RWPE2 (cell line): ENCODE results near the gene PHACTR1.

Experiments used
- ATAC-seq: fragments of 200-7000 bp; cut with Tn5 transposase; 3 replicates; pipeline ENCODE4 v1.9.1; 2021; ENCODE audit warnings: low read depth
- DNase-seq: peaks from one replicate; pipeline ENCODE4 v3.0.0-alpha.2; 2020; ENCODE audit warnings: low spot score
- H3K27ac ChIP-seq: fragments of 450-650 bp; 2 replicates; pipeline ENCODE4 v1.5.1; 2017; ENCODE audit warnings: mild to moderate bottlenecking; ENCODE audit not compliant: poor library complexity, severe bottlenecking
- H3K27me3 ChIP-seq: fragments of 250-450 bp; sonication (Bioruptor Pico); 2 replicates; pipeline ENCODE4 v1.5.1; 2021; ENCODE audit warnings: mild to moderate bottlenecking, moderate library complexity; ENCODE audit not compliant: insufficient read depth, poor library complexity, severe bottlenecking
- H3K36me3 ChIP-seq: fragments of 250-450 bp; sonication (Bioruptor Pico); 2 replicates; pipeline ENCODE4 v1.5.1; 2020; ENCODE audit warnings: low read depth, mild to moderate bottlenecking, moderate library complexity
- H3K4me1 ChIP-seq: fragments of 250-450 bp; sonication (Bioruptor Pico); 2 replicates; pipeline ENCODE4 v1.5.1; 2021; ENCODE audit warnings: mild to moderate bottlenecking, moderate library complexity; ENCODE audit not compliant: insufficient read depth, poor library complexity, severe bottlenecking
- H3K4me3 ChIP-seq: fragments of 250-450 bp; sonication (Bioruptor Pico); 2 replicates; pipeline ENCODE4 v1.5.1; 2021; ENCODE audit warnings: mild to moderate bottlenecking, moderate library complexity; ENCODE audit not compliant: severe bottlenecking
- H3K9me3 ChIP-seq: fragments of 250-450 bp; sonication (Bioruptor Pico); 2 replicates; pipeline ENCODE4 v1.5.1; 2021; ENCODE audit warnings: mild to moderate bottlenecking, moderate library complexity; ENCODE audit not compliant: severe bottlenecking
- TF ChIP-seq, protein P1 (sequence below): fragments of 450-650 bp; IDR thresholded peaks from one replicate; pipeline ENCODE4 v1.5.1; 2017; ENCODE audit warnings: mild to moderate bottlenecking, moderate library complexity; ENCODE audit not compliant: poor library complexity, severe bottlenecking

PHACTR1 gene

DNA sequence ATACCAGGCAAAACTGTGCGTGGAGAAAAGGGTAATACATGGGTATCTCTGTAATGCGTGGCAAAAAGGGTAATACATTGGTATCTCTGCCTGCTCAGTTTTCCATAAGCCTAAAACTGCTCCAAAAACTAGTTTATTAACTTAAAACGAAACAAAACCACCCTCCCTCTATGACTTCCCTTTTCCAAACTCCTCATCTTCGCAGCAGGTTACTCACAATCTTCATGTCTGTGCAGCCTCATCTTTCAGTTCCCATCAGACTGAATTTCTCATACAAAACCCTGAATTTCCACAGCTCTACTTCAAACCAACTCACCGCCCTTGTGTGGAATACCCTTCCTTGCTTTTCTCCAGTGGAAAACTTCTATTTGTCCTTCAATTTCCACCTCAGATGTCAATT, 199.4 kb downstream of the PHACTR1 start:
- DNase-seq: no peak

DNA sequence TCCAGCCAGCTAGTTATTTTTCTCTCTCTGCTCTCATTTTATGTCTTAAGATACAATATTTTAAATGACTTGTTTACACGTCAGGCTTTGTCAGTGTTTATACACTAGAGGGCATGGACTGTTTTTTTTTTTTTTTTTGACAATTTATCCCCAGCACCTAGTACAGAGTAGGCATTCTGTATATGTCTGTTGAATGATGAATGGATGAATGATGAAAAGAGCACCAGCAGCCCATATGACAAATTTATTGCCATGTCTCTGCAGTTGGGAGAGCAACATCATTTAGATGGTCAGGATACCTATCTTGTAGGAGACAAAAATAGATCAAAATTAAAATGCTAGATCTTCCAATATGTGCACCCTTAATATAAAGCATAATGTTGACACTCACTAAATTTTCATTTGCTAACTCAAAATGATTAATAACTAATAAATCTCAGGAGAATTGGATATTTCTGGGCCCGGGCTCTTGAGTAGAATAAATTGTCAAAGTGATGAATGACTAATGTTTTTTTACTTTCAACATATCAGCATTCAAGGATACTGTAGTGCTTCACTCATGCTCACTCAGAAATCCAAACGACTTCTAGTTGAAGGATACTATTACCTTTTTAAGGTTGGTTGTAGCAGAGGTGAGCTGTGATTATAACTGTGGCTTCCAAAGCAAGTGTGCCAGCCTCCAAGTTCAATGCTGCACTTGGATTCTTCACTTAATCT, 200.0 kb downstream of the PHACTR1 start:
- Histone ChIP-seq H3K4me3 (no peak overlapping the region), H3K27ac (no peak overlapping the region), H3K27me3 (no peaks in the 10 kb centered on the region), H3K4me1 (no peaks in the 10 kb centered on the region), H3K36me3 (no peaks in the 10 kb centered on the region), H3K9me3 (no peaks in the 10 kb centered on the region)
- TF ChIP-seq, protein P1, sequence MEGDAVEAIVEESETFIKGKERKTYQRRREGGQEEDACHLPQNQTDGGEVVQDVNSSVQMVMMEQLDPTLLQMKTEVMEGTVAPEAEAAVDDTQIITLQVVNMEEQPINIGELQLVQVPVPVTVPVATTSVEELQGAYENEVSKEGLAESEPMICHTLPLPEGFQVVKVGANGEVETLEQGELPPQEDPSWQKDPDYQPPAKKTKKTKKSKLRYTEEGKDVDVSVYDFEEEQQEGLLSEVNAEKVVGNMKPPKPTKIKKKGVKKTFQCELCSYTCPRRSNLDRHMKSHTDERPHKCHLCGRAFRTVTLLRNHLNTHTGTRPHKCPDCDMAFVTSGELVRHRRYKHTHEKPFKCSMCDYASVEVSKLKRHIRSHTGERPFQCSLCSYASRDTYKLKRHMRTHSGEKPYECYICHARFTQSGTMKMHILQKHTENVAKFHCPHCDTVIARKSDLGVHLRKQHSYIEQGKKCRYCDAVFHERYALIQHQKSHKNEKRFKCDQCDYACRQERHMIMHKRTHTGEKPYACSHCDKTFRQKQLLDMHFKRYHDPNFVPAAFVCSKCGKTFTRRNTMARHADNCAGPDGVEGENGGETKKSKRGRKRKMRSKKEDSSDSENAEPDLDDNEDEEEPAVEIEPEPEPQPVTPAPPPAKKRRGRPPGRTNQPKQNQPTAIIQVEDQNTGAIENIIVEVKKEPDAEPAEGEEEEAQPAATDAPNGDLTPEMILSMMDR: no peak
- ATAC-seq (no peak), DNase-seq (no peak)

More for the DNA sequence above, 199.4 kb downstream of the PHACTR1 start:
- no peak overlapping the region for H3K4me3 ChIP-seq
- no peaks in the 10 kb centered on the region for H3K9me3 ChIP-seq
- no peaks in the 10 kb centered on the region for H3K36me3 ChIP-seq
- H3K27ac ChIP-seq: no peak overlapping the region
- no peaks in the 10 kb centered on the region for H3K4me1 ChIP-seq
- TF ChIP-seq, protein P1: no peak
- H3K27me3 ChIP-seq: no peaks in the 10 kb centered on the region
- no peak for ATAC-seq

DNA sequence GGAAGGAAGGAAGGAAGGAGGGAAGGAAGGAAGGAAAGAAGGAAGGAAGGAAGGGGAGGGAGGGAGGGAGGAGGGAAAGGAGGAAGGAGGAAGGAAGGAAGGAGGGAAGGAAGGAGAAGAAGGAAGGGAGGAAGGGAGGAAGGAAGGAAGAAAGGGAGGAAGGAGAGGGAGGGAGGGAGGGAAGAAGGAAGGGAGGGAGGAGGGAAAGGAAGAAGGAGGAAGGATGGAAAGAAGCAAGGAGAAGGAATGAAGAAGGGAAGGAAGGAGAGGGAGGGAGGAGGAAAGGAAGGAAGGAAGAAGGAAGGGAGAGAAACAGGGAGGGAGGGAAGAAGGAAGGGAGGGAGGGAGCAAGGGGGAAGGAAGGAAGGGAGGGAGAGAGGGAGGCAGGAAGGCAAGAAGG, 204.9 kb downstream of the PHACTR1 start:
- no peak overlapping the region for H3K4me3 ChIP-seq
- H3K36me3 ChIP-seq: no peaks in the 10 kb centered on the region
- H3K27ac ChIP-seq: no peak overlapping the region
- H3K9me3 ChIP-seq: no peaks in the 10 kb centered on the region
- TF ChIP-seq, protein P1: no peak
- no peaks in the 10 kb centered on the region for H3K4me1 ChIP-seq
- H3K27me3 ChIP-seq: peaks cover 4% of the 10 kb centered on the region
- no peak for ATAC-seq
- no peak for DNase-seq

DNA sequence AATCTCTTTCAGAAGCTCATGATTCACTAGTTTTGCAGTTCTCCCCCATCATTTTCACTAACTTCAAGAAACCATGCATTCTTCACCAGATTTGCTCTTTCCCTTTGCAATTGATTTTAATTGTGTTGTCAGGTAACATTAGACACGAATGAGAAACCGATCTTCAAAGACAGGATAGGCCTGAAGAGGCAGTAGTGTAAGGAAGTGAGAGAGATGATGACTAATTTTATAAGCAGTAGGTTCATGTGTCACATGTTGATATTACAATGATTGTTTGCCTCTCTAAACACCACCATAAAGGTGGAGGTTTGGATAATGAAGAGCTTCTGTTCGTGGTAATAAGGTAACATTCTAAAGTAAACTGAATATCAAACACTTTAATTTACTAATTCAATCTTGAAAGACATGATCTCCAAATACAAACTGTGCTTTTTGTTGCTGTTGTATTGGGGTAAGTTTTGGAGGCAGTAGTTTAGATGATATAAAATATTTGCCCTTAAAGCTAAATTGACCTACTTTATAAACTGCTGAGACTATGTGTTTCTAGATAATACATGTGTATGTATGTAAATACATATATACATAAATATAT, 207.2 kb downstream of the PHACTR1 start:
- no peaks in the 10 kb centered on the region for H3K9me3 ChIP-seq
- peak; percentile 44; the same call in 1 of the 3 replicates for ATAC-seq

More for the DNA sequence above, 207.2 kb downstream of the PHACTR1 start:
- Histone ChIP-seq H3K4me3 (no peak overlapping the region), H3K36me3 (no peaks in the 10 kb centered on the region), H3K27me3 (peaks cover 4% of the 10 kb centered on the region), H3K27ac (no peak overlapping the region), H3K4me1 (no peaks in the 10 kb centered on the region)
- TF ChIP-seq, protein P1: no peak
- DNase-seq: no peak
